ENCODE results near the gene FZD8. TPM values are rescaled to one million over a fixed set of nuclear protein-coding genes. Genes with fewer than 3 reads are reported as not detected.

Gene FZD8
- polyA plus RNA-seq, 1 experiment = 0.55 TPM

DNA sequence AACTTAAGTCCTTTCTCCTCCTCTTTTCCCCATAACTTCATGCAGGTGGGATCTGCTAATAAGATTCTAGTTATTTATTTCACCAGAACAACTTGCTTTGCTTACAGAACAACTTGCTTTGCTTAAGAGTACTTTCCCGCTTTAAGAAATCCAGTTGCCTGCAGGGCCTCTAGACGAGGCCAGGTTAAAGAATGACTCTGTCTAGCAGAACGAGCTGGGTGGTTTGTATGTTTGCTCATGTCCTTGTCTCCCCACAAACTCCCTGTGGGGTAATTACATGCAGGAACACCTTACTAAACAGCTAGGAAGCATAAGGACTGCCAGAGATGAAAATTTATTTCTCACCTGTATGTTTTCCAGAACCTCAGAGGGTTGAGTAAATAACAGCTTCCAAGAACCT lies 8.8 kb upstream of the FZD8 start:
- ChIA-PET POLR2A (no interaction called here), CTCF (no interaction called here)
- Histone ChIP-seq H3K27me3 (ENCODE audit: control insufficient read depth, insufficient read depth, low read length) (peaks cover 2% of the 10 kb centered on the region), H3K4me3 (ENCODE audit: low read depth, low read length) (no peak overlapping the region), H3K9me3 (ENCODE audit: control insufficient read depth, insufficient read depth, low read length) (no peaks in the 10 kb centered on the region), H3K27ac (ENCODE audit: low read depth, low read length) (no peak overlapping the region)
- no peak for DNase-seq (ENCODE audit: low read depth, low spot score)
- TF ChIP-seq, protein P1, sequence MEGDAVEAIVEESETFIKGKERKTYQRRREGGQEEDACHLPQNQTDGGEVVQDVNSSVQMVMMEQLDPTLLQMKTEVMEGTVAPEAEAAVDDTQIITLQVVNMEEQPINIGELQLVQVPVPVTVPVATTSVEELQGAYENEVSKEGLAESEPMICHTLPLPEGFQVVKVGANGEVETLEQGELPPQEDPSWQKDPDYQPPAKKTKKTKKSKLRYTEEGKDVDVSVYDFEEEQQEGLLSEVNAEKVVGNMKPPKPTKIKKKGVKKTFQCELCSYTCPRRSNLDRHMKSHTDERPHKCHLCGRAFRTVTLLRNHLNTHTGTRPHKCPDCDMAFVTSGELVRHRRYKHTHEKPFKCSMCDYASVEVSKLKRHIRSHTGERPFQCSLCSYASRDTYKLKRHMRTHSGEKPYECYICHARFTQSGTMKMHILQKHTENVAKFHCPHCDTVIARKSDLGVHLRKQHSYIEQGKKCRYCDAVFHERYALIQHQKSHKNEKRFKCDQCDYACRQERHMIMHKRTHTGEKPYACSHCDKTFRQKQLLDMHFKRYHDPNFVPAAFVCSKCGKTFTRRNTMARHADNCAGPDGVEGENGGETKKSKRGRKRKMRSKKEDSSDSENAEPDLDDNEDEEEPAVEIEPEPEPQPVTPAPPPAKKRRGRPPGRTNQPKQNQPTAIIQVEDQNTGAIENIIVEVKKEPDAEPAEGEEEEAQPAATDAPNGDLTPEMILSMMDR (IDR thresholded peaks at IDR 0.05; ENCODE audit: low read depth, low read length) = no peak

DNA sequence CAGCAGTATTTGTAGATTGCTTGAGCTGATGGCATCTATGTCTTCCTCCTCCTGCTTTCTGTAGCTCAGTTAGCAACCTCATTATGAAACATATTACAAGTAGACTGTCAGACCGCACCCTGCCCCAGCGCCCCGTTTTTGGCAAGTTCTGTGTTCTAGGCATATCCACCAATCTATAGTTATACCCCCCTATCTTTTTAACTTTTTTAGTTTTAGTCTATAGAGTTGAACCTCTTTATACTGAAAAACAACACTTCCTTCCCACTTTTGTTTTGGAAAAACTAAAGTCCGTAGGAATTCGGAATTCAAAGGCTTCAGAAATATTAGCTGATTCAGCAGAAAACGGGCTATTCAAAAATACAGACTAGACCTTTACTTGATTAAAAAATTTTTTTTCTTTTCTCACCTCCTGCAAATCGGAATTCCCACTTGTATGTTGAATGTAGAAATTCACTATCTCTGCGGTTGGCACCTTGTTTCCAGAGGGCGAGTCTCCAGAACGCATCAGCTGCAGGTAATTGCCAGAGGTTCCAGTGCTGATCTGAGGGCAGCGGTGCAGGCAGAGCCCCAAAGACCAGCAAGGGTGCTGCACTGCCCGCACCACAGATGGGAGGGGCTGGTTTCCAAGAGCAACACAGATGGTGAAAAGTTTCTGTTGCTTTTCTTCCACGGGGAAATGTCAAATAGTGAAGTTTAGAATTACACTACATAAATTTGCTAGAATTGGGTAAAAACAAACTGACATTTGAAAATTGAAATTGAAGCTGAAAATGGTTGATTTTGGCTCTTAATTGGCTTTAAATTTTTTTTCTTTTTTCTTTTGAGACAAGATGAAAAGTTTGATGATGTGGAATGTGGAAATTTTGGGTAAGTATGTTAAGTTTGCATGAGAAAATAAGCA lies 2.2 kb upstream of the FZD8 start:
- no peak for DNase-seq (ENCODE audit: low read depth, low spot score)
- Histone ChIP-seq H3K4me3 (ENCODE audit: low read depth, low read length) (peak overlapping the region; percentile 83), H3K27ac (ENCODE audit: low read depth, low read length) (no peak overlapping the region), H3K9me3 (ENCODE audit: control insufficient read depth, insufficient read depth, low read length) (no peaks in the 10 kb centered on the region; the same call in 1 of the 2 replicates), H3K27me3 (ENCODE audit: control insufficient read depth, insufficient read depth, low read length) (no peaks in the 10 kb centered on the region)
- TF ChIP-seq, protein P1 (IDR thresholded peaks at IDR 0.05; ENCODE audit: low read depth, low read length) = no peak
- POLR2A ChIA-PET = interaction anchor here (0.6 kb wide), 1 partner anchor 844 kb away, joined by 10 read pairs; no protein-coding TSS in a partner anchor
- CTCF ChIA-PET = interaction anchor here (0.8 to 1.7 kb wide), 3 partner anchors 8 to 1135 kb away, joined by 3 to 6 read pairs (median 4); no protein-coding TSS in a partner anchor

DNA sequence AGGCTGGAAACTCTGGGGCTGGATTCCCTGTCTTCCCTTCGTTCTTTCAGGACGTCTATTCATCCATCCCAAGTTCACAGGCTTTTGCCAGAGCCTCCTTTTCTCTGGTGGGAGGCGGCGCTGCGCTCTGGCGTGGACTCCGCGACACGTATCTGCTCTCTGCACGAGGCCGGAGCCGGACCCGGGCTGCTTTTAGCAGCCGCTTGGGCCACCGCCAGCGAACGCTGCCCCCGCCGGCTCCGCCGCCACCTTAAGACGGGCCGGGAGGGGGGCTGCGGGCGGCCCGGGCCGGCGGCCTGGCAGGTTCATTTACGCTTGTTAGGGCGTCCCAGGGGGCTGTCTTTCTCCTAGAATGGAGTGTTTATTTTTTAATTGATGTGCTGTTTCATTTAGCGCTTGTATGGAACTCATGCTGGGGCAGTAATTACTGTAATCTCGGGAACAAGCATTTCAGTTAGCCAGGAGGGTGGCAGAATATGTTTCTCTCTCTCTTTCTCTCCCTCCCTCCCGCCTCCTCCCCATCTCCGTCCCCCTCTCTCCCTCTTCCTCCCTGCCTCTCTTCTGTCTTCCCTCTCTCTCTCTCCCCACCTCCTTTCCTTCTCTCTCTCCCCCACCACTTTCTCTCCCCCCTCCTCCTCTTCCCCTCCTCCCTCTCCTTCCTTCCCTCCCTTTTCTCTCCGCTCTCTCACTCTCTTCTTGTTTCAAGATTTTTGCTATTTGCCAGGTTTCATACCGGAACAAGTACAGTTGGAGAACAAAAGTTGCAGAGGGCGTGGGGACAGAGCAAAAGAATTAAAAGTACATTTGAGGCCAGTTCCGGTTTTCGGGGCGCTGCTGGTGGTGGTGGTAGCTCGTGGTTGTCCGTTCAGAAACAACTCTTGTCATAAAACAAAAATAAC lies 1.3 kb upstream of the FZD8 start:
- CTCF ChIA-PET = interaction anchor here (1.7 kb wide), 1 partner anchor 1136 kb away, joined by 6 read pairs; no protein-coding TSS in a partner anchor
- POLR2A ChIA-PET = no interaction called here
- H3K9me3 ChIP-seq (ENCODE audit: control insufficient read depth, insufficient read depth, low read length) = no peaks in the 10 kb centered on the region; the same call in 1 of the 2 replicates

DNA sequence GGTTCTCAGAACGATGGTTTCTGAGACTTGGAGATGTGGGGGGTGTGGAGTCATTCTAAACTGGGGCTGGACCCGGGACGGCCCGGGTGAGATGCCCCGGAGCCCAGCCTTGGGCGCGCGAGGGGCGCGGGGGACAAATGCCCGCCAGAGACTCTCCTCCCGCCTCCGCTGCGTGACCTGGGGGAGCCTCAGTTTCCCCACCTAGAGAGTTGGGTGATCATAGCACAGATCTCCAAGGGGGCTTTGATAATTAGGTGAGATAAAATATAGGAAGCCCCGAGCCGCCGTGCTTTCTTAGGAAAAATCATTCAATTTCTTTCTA lies 658 bp upstream of the FZD8 start:
- H3K4me3 ChIP-seq (ENCODE audit: low read depth, low read length) = peak overlapping the region; percentile 83
- TF ChIP-seq, protein P1 (IDR thresholded peaks at IDR 0.05; ENCODE audit: low read depth, low read length) = no peak
- H3K27ac ChIP-seq (ENCODE audit: low read depth, low read length) = no peak overlapping the region
- H3K27me3 ChIP-seq (ENCODE audit: control insufficient read depth, insufficient read depth, low read length) = no peaks in the 10 kb centered on the region
- POLR2A ChIA-PET = no interaction called here
- CTCF ChIA-PET = no interaction called here
- DNase-seq (ENCODE audit: low read depth, low spot score) = no peak
- no peaks in the 10 kb centered on the region; the same call in 1 of the 2 replicates for H3K9me3 ChIP-seq (ENCODE audit: control insufficient read depth, insufficient read depth, low read length)

More for the DNA sequence above, 1.3 kb upstream of the FZD8 start:
- no peak for DNase-seq (ENCODE audit: low read depth, low spot score)
- TF ChIP-seq, protein P1 (IDR thresholded peaks at IDR 0.05; ENCODE audit: low read depth, low read length) = peak; percentile 13; the same call in 1 of the 2 replicates
- Histone ChIP-seq H3K27ac (ENCODE audit: low read depth, low read length) (no peak overlapping the region), H3K4me3 (ENCODE audit: low read depth, low read length) (peak overlapping the region; percentile 83), H3K27me3 (ENCODE audit: control insufficient read depth, insufficient read depth, low read length) (no peaks in the 10 kb centered on the region)

All from AG04450 (cell line).